Right lobe of liver (tissue), 4 donors: ENCODE measurements around the gene CEP128.

Experiments
- POLR2A ChIP-seq: fragments of 450-650 bp; IDR thresholded peaks from one replicate; pipeline ENCODE4 v1.6.1; 2017; ENCODE audit warnings: antibody characterized with exemption, mild to moderate bottlenecking
- TF ChIP-seq, protein P1 (sequence below), 4 donors: fragments of 200-600 bp in 3 of 4; fragments of 450-650 bp in 1 of 4; IDR thresholded peaks; one replicate each; pipeline versions ENCODE4 v1.5.1 to v1.8.0; 2016 to 2022; ENCODE audit warnings: antibody characterized with exemption in 4 of 4, mild to moderate bottlenecking in 2 of 4
- donor health status: DM: no; HTN: no; CAD: no.
- donor health status: DM: no; HTN: no; CAD: no.
- donor health status: DM: no; HTN: yes; CAD: no.

DNA sequence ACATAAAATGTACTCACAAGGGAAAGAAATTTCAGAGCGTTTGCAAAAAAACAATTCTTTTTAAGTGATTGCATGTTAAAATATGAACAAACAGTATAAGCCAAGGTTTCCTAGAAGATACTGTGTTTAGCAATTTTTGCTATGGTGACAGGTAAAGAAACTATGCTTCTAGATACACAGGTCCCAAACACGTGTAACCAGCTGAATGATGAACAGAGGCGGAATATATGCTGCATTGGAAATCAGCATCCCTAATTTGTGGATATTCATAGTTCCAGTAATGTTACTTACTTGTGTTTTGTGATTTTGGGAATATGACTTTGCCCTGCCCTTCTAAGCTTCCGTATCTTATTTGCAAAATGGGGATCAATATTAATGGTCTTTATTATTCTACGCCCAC lies 403.9 kb downstream of the CEP128 start:
- TF ChIP-seq, protein P1, sequence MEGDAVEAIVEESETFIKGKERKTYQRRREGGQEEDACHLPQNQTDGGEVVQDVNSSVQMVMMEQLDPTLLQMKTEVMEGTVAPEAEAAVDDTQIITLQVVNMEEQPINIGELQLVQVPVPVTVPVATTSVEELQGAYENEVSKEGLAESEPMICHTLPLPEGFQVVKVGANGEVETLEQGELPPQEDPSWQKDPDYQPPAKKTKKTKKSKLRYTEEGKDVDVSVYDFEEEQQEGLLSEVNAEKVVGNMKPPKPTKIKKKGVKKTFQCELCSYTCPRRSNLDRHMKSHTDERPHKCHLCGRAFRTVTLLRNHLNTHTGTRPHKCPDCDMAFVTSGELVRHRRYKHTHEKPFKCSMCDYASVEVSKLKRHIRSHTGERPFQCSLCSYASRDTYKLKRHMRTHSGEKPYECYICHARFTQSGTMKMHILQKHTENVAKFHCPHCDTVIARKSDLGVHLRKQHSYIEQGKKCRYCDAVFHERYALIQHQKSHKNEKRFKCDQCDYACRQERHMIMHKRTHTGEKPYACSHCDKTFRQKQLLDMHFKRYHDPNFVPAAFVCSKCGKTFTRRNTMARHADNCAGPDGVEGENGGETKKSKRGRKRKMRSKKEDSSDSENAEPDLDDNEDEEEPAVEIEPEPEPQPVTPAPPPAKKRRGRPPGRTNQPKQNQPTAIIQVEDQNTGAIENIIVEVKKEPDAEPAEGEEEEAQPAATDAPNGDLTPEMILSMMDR (IDR thresholded peaks at IDR 0.05) = no peak
- no peak for TF ChIP-seq POLR2A
